Heart left ventricle (tissue), 16 donors: ENCODE data around the gene MID2. TPM values are rescaled to one million over a fixed set of nuclear protein-coding genes. Genes with fewer than 3 reads are reported as not detected.

Experiments used
- ATAC-seq, 4 donors: fragments of 200-7000 bp; cut with Tn5 transposase; one replicate each; pipeline ENCODE4 v1.9.1; 2020 to 2022; ENCODE audit warnings: moderate library complexity in 4 of 4, mild to moderate bottlenecking in 3 of 4, moderate number of reproducible peaks in 1 of 4
- DNase-seq, 5 donors: peaks; one replicate each; pipeline ENCODE4 v3.0.0-alpha.2; 2020
- H3K27ac ChIP-seq, 12 donors: fragments of 200-600 bp; sonication (generic) in 4 of 12; one replicate each; pipeline versions ENCODE4 v1.5.0 to v1.8.0; 2016 to 2022; ENCODE audit warnings: mild to moderate bottlenecking in 2 of 12
- H3K27me3 ChIP-seq, 9 donors: fragments of 200-600 bp; sonication (generic) in 2 of 9; one replicate each; pipeline versions ENCODE4 v1.5.1 to v1.8.0; 2016 to 2022; ENCODE audit warnings: mild to moderate bottlenecking in 3 of 9
- H3K36me3 ChIP-seq, 9 donors: fragments of 200-600 bp; sonication (generic) in 2 of 9; one replicate each; pipeline versions ENCODE4 v1.5.0 to v1.8.0; 2018 to 2022; ENCODE audit warnings: mild to moderate bottlenecking in 2 of 9
- H3K4me1 ChIP-seq, 12 donors: fragments of 200-600 bp; sonication (generic) in 4 of 12; one replicate each; pipeline versions ENCODE4 v1.5.0 to v1.8.0; 2016 to 2022; ENCODE audit warnings: mild to moderate bottlenecking in 3 of 12
- H3K4me3 ChIP-seq, 12 donors: fragments of 200-600 bp; sonication (generic) in 4 of 12; one replicate each; pipeline versions ENCODE4 v1.5.0 to v1.8.0; 2017 to 2022; ENCODE audit warnings: mild to moderate bottlenecking in 9 of 12, moderate library complexity in 4 of 12
- H3K9me3 ChIP-seq, 12 donors: fragments of 200-600 bp; sonication (generic) in 4 of 12; one replicate each; pipeline versions ENCODE4 v1.5.0 to v1.8.0; 2016 to 2022; ENCODE audit warnings: mild to moderate bottlenecking in 1 of 12
- CTCF ChIP-seq, 12 donors: fragments of 200-600 bp; sonication (generic) in 4 of 12; IDR thresholded peaks; one replicate each; pipeline versions ENCODE4 v1.5.0 to v1.8.0; 2018 to 2022; ENCODE audit warnings: antibody characterized with exemption in 12 of 12, mild to moderate bottlenecking in 5 of 12
- POLR2A ChIP-seq, 2 donors: fragments of 450-650 bp; IDR thresholded peaks; one replicate each; pipeline ENCODE4 v1.6.1; 2017; ENCODE audit warnings: antibody characterized with exemption in 2 of 2, mild to moderate bottlenecking in 2 of 2, moderate library complexity in 2 of 2
- WGBS, 4 donors: extraction: QIAGEN DNeasy Blood & Tissue Kit in 2 of 4; methylation state at CpG; one replicate each; pipeline versions ENCODE4 v1.1.5 to v1.1.7; 2013 to 2018; 5-methylcytosine and 5-hydroxymethylcytosine counted together
- intact Hi-C, 10 donors: fragments of 100-400 bp; cut with DNase I; formaldehyde crosslinking; loops; one replicate each; pipeline versions ENCODE4 v1.11.1 to v1.14.2; 2022
- long read RNA-seq, 3 donors: library from polyadenylated mRNA; unstranded; transcript quantifications; one replicate each; pipeline ENCODE4 v2.0.0, GENCODE V29; 2020 to 2021
- polyA plus RNA-seq, 2 donors: library from polyadenylated mRNA; stranded (reverse); fragments of 200-250 nt; gene quantifications; one replicate each; pipeline ENCODE4 v1.2.3, GENCODE V29; 2013
- total RNA-seq, 9 donors: library from RNA; depleted of rRNA in 2 of 9; stranded (reverse); fragments of >200 nt in 2 of 9; fragmentation: NEBNext Ultra II Directional in 3 of 9; extraction: Animal tissue kit (Norgen Biotek cat#: 25700) in 3 of 9; gene quantifications; one replicate each; pipeline versions ENCODE4 v1.1.0 to v1.2.4, GENCODE V29; 2016 to 2023
- donor health status: ischemic (EF 13 %, LVEDD 7.1; RV severe dilation, severe dysfunction).
- donor health status: healthy with polysubstance abuse.
- donor health status: DM: no; HTN: yes; CAD: no.
- donor health status: DM: no; HTN: no; CAD: no.
- donor health status: ischemic (EF 25% LVEDD 6.9; RV normal size, moderate dysfunction).
- donor health status: ischemic (EF 25% LVEDD 5.7; RV mildly dilated, moderate dysfunction).
- donor health status: healthy.
- donor health status: DM: yes; HTN: yes; CAD: no.
- donor health status: ischemic (EF 35%, LVEDD 5.7; RV mildly dilated, moderate dysfunction).
- donor health status: nonischemic (EF 11% LVEDD 7.7; RV severe dilation, severe dysfunction).
- donor health status: DM: yes; HTN: yes; CAD: no.
- donor health status: PGD.
- donor health status: ischemic (EF 29% LVEDD 5.4; RV normal size, mild dysfunction).
- donor health status: nonischemic (EF 23%, LVEDD 6.1; RV moderate dilation, normal function).

Gene MID2
- total RNA-seq (10 to 100 TPM in 1 of 9 donors, 1 to 10 TPM in 8; 2.9 to 16.2 (median 6.2) TPM), polyA plus RNA-seq (1 to 10 TPM in 1 of 2 donors, under 1 TPM in 1; 0.53 to 2.1 TPM)
- long read RNA-seq, donor 1, partial matches to known transcripts, result 0 of 2 reads
- long read RNA-seq, donor 1, other reads (novel, unspliced or antisense), result 0 of 2 reads
- long read RNA-seq, donor 2, result 0 reads
- long read RNA-seq, donor 3, partial matches to known transcripts, result 0 of 2 reads
- long read RNA-seq, donor 3, other reads (novel, unspliced or antisense), result 1 of 2 reads

- H3K27me3 ChIP-seq, result peaks cover 0 to 58% (median 0%) of the 10 kb centered on the region in 9 donors
- H3K4me1 ChIP-seq, result peaks cover 0 to 5% (median 0%) of the 10 kb centered on the region in 12 donors
- intact Hi-C loops, result loop anchor here in 2 of 10 donors (10.0 kb wide), 2 partner anchors 69 to 91 kb away; no protein-coding TSS in a partner anchor
- no peak for TF ChIP-seq CTCF (IDR thresholded peaks at IDR 0.05)
- no peak for TF ChIP-seq POLR2A (IDR thresholded peaks at IDR 0.05)
- peak within 1 kb of the TSS; percentile 31 to 70 (median 58) for H3K4me3 ChIP-seq
- H3K36me3 ChIP-seq, result no peaks in the 10 kb centered on the region
- peak within 1 kb of the TSS; percentile 73 to 90 (median 84) for H3K27ac ChIP-seq
- WGBS, 4 donors, result 0 to 51% (median 22%) methylated on average over 26 to 32 of the region's 32 CpGs
- ATAC-seq (peak in 3 of 4 donors; percentile 59 to 72 (median 64)), DNase-seq (peak; percentile 34 to 55 (median 45))
- H3K9me3 ChIP-seq, result no peaks in the 10 kb centered on the region
Observed at GRCh38 chrX:107825698-107826237, at the start of gene MID2. Gene MID2 (plus strand): TSS chrX:107825866. CDS start chrX:107826427, 561 bp downstream.

- Histone ChIP-seq H3K4me1 (peaks cover 0 to 24% (median 0%) of the 10 kb centered on the region in 12 donors), H3K27me3 (peaks cover 0 to 36% (median 0%) of the 10 kb centered on the region in 9 donors), H3K27ac (peak overlapping the region in 11 of 12 donors; percentile 58 to 91 (median 82)), H3K4me3 (peak overlapping the region in 11 of 12 donors; percentile 34 to 75 (median 64)), H3K36me3 (no peaks in the 10 kb centered on the region), H3K9me3 (no peaks in the 10 kb centered on the region)
- DNase-seq (peak; percentile 76 to 84 (median 77)), ATAC-seq (peak; percentile 59 to 79 (median 74))
- 6 to 18% (median 11%) methylated on average over 20 of the region's 20 CpGs for WGBS, 4 donors
- intact Hi-C loops, result loop anchor here (1.0 to 10.0 kb wide), 16 partner anchors 50 to 242 kb away; no protein-coding TSS in a partner anchor
- TF ChIP-seq POLR2A (IDR thresholded peaks at IDR 0.05) (no peak), CTCF (IDR thresholded peaks at IDR 0.05) (peak; percentile 55 to 75 (median 72))
Observed at GRCh38 chrX:107776649-107777535, 48.8 kb upstream of the MID2 start.

- 66 to 86% (median 75%) methylated on average over 5 to 6 of the region's 6 CpGs for WGBS, 4 donors
- H3K27ac ChIP-seq, result peak within 1 kb of the TSS in 11 of 12 donors; percentile 58 to 91 (median 82)
- no peaks in the 10 kb centered on the region for H3K9me3 ChIP-seq
- H3K36me3 ChIP-seq, result no peaks in the 10 kb centered on the region
- H3K4me3 ChIP-seq, result peak within 1 kb of the TSS in 10 of 12 donors; percentile 34 to 75 (median 64)
- TF ChIP-seq CTCF (IDR thresholded peaks at IDR 0.05) (no peak), POLR2A (IDR thresholded peaks at IDR 0.05) (no peak)
- peaks cover 0 to 36% (median 0%) of the 10 kb centered on the region in 9 donors for H3K27me3 ChIP-seq
- intact Hi-C loops, result loop anchor here (1.0 to 10.0 kb wide), 15 partner anchors 50 to 243 kb away; no protein-coding TSS in a partner anchor
- DNase-seq, result no peak
- H3K4me1 ChIP-seq, result peaks cover 0 to 24% (median 0%) of the 10 kb centered on the region in 12 donors
- no peak for ATAC-seq
Observed at GRCh38 chrX:107777536-107777832, 48.2 kb upstream of the MID2 start, which contains the start of gene NCBP2L. Gene NCBP2L (plus strand): TSS chrX:107777733. CDS start chrX:107794221, 16,488 bp downstream.
